Limb (tissue), 2 donors: Measurements from ENCODE around the gene CSMD2.

Source experiments
- DNase-seq, 2 donors: peaks; one replicate each; pipeline ENCODE4 v3.0.0-alpha.2; 2016; ENCODE audit errors: extremely low spot score in 2 of 2

CSMD2 gene

GRCh38 chr1:34156739-34157138 is 8.3 kb downstream of the CSMD2 start:
- DNase-seq = no peak

- DNase-seq = no peak
Measured at GRCh38 chr1:34155860-34156259, 9.2 kb downstream of the CSMD2 start.

GRCh38 chr1:34153246-34153645 is 11.8 kb downstream of the CSMD2 start:
- no peak for DNase-seq

- no peak for DNase-seq
Measured at GRCh38 chr1:34149501-34149900, 15.5 kb downstream of the CSMD2 start.

- no peak for DNase-seq
Measured at GRCh38 chr1:34147301-34147700, 17.7 kb downstream of the CSMD2 start.

GRCh38 chr1:34144766-34145165 is 20.3 kb downstream of the CSMD2 start:
- no peak for DNase-seq

- no peak for DNase-seq
Measured at GRCh38 chr1:34143975-34144374, 21.1 kb downstream of the CSMD2 start.

GRCh38 chr1:34140011-34140676 is 24.9 kb downstream of the CSMD2 start:
- DNase-seq = no peak

- no peak for DNase-seq
Measured at GRCh38 chr1:34137411-34137810, 27.6 kb downstream of the CSMD2 start.

GRCh38 chr1:34132161-34132420 is 32.9 kb downstream of the CSMD2 start:
- DNase-seq = no peak

- DNase-seq = no peak
Measured at GRCh38 chr1:34131396-34132160, 33.5 kb downstream of the CSMD2 start.

- DNase-seq = no peak
Measured at GRCh38 chr1:34130306-34130705, 34.7 kb downstream of the CSMD2 start.

GRCh38 chr1:34129630-34130029 is 35.4 kb downstream of the CSMD2 start:
- no peak for DNase-seq

- DNase-seq = no peak
Measured at GRCh38 chr1:34128186-34128889, 36.7 kb downstream of the CSMD2 start.

- no peak for DNase-seq
Measured at GRCh38 chr1:34127006-34128000, 37.7 kb downstream of the CSMD2 start.

- no peak for DNase-seq
Measured at GRCh38 chr1:34126486-34126885, 38.5 kb downstream of the CSMD2 start.

- no peak for DNase-seq
Measured at GRCh38 chr1:34125721-34126380, 39.2 kb downstream of the CSMD2 start.

GRCh38 chr1:34122080-34122932 is 42.7 kb downstream of the CSMD2 start:
- DNase-seq = no peak

- DNase-seq = no peak
Measured at GRCh38 chr1:34115233-34115632, 49.8 kb downstream of the CSMD2 start.

- DNase-seq = no peak
Measured at GRCh38 chr1:34113887-34114286, 51.1 kb downstream of the CSMD2 start.
